Measurements from ENCODE around the gene CLMN. TPM values are rescaled to one million over a fixed set of nuclear protein-coding genes. Genes with fewer than 3 reads are reported as not detected.

CLMN gene
- total and polyA plus RNA-seq, 2 of the 4 experiments (the other 2 are of a cell fraction) = 0.10 to 0.18 TPM

DNA sequence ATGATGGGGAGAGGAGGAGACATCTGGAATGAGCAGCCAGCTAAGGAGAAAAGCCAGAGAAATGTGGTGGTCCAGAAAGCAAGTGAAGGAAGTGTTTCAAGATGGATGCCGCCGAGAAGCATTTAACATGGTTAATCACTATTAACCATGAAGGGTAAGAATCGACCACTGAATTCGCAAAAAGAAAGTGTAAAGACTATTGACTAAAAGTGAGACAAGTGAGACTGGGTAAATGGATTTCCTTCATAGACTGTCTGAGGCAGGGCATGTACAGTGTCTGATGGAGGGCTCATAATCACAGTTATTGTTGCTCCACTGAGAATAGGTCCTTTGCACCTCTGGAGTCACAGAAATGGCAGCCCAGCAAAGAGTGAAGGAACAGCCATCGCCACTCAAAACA is 25.3 kb upstream of the CLMN start:
- ChIA-PET CTCF (no interaction called here), POLR2A (ENCODE audit: unreplicated experiment) (no interaction called here)
- in situ Hi-C loops (cut with MboI; ENCODE audit: low sequenced_read_pairs) (no loop called here), intact Hi-C loops (cut with micrococcal nuclease) (no loop called here), dilution Hi-C loops (cut with HindIII; ENCODE audit: low sequenced_read_pairs, unreplicated experiment) (no loop called here)
- no peak overlapping the region for H3K4me3 ChIP-seq (ENCODE audit: insufficient read depth, low read depth, low read length)
- H3K79me1 ChIP-seq (ENCODE audit: low read depth in 1 of 2, low read length in 2 of 2) = no peaks in the 10 kb centered on the region
- H4K20me1 ChIP-seq (ENCODE audit: insufficient read depth, low read length) = no peaks in the 10 kb centered on the region
- DNase-seq (no peak), ATAC-seq (ENCODE audit: low read depth) (no peak)
- no peak for TF ChIP-seq MAZ (IDR thresholded peaks at IDR 0.05; ENCODE audit: borderline replicate concordance, low read depth, low read length)
- TF ChIP-seq MAFK (IDR thresholded peaks at IDR 0.05; ENCODE audit: low read depth, low read length) = no peak
- TF ChIP-seq RCOR1 (IDR thresholded peaks at IDR 0.05; ENCODE audit: insufficient replicate concordance, low read length) = no peak
- no peak for TF ChIP-seq CTCF (conservative IDR thresholded peaks at IDR 0.05; ENCODE audit: low read depth, low read length)
- TF ChIP-seq FOS (IDR thresholded peaks at IDR 0.05; ENCODE audit: low read depth, low read length) = no peak
- TF ChIP-seq MXI1 (IDR thresholded peaks at IDR 0.05; ENCODE audit: borderline replicate concordance, low read depth, low read length) = no peak
- H2AK9ac ChIP-seq (replicated peaks; ENCODE audit: low read depth, low read length, poor library complexity) = no peak overlapping the region
- no peak overlapping the region for H3K18ac ChIP-seq (ENCODE audit: low read depth, low read length)
- H2BK120ac ChIP-seq (ENCODE audit: low read depth, low read length) = no peak overlapping the region
- H3K36me3 ChIP-seq (ENCODE audit: control insufficient read depth, insufficient read depth, low read length) = no peaks in the 10 kb centered on the region
- H3K27ac ChIP-seq (ENCODE audit: insufficient read depth, low read length) = no peak overlapping the region
- H3K23ac ChIP-seq (ENCODE audit: low read depth, low read length) = no peak overlapping the region
- no peak overlapping the region for H4K8ac ChIP-seq (ENCODE audit: low read depth in 2 of 2, low read length in 2 of 2)
- no peak overlapping the region for H3K4me2 ChIP-seq (ENCODE audit: low read depth, low read length)
- H3K4ac ChIP-seq (ENCODE audit: low read depth, low read length) = no peak overlapping the region
- no peaks in the 10 kb centered on the region for H3K9me3 ChIP-seq (ENCODE audit: control insufficient read depth, insufficient read depth, low read length)
- WGBS, 2 experiments (ENCODE audit: extremely low coverage in 2 of 2, insufficient read length in 1 of 2) = no CpG with 5 or more reads among the region's 5 CpGs
- H3K9me1 ChIP-seq (ENCODE audit: insufficient read depth, low read length) = no peaks in the 10 kb centered on the region
- BruUV-seq (replicated peaks) = no TSS peak
- no peak overlapping the region for H3K9ac ChIP-seq (ENCODE audit: low read depth, low read length)
- H4K91ac ChIP-seq (ENCODE audit: insufficient read depth, low read depth, low read length) = no peak overlapping the region
- H3K56ac ChIP-seq (ENCODE audit: extremely low read depth, insufficient read depth, low read length) = no peak overlapping the region
- no peaks in the 10 kb centered on the region for H3K4me1 ChIP-seq (ENCODE audit: control insufficient read depth, insufficient read depth, low read length)
- H4K5ac ChIP-seq (ENCODE audit: low read depth, low read length) = no peak overlapping the region
- H2BK5ac ChIP-seq (ENCODE audit: low read depth, low read length, poor library complexity, severe bottlenecking) = no peak overlapping the region
- no peak overlapping the region for H2BK20ac ChIP-seq (ENCODE audit: low read depth, low read length)
- no peak overlapping the region for H3K14ac ChIP-seq (replicated peaks; ENCODE audit: low read depth, low read length)
- H2AFZ ChIP-seq (replicated peaks; ENCODE audit: low read length, poor library complexity) = no peak overlapping the region
- H2AK5ac ChIP-seq (ENCODE audit: low read depth, low read length) = no peak overlapping the region
- no peak overlapping the region for H2BK15ac ChIP-seq (ENCODE audit: low read depth, low read length)
- no peaks in the 10 kb centered on the region; the same call in 1 of the 2 replicates for H3K27me3 ChIP-seq (ENCODE audit: control insufficient read depth, insufficient read depth, low read length)

All from IMR-90 (cell line).